HEK293T (cell line): Measurements from ENCODE around the gene PRDM16.

Experiments
- BHLHE40 ChIP-seq: fragments of 450-650 bp; IDR thresholded peaks from 2 replicates; pipeline ENCODE4 v1.6.1; 2016; ENCODE audit warnings: mild to moderate bottlenecking, moderate library complexity, borderline replicate concordance
- CTBP1 ChIP-seq: fragments of 450-650 bp; IDR thresholded peaks from 2 replicates; pipeline ENCODE4 v1.6.1; 2016; ENCODE audit warnings: borderline replicate concordance
- FOXM1 ChIP-seq: fragments of 450-650 bp; IDR thresholded peaks from 2 replicates; pipeline ENCODE4 v1.6.1; 2017; ENCODE audit warnings: mild to moderate bottlenecking, borderline replicate concordance
- HDGF ChIP-seq: fragments of 450-650 bp; IDR thresholded peaks from 2 replicates; pipeline ENCODE4 v1.6.1; 2017; ENCODE audit warnings: antibody characterized with exemption, borderline replicate concordance
- LEF1 ChIP-seq: fragments of 450-650 bp; IDR thresholded peaks from 2 replicates; pipeline ENCODE4 v1.6.1; 2017; ENCODE audit warnings: mild to moderate bottlenecking, borderline replicate concordance
- NFRKB ChIP-seq: fragments of 450-650 bp; IDR thresholded peaks from 2 replicates; pipeline ENCODE4 v1.6.1; 2016; ENCODE audit warnings: mild to moderate bottlenecking, moderate library complexity
- TARDBP ChIP-seq: fragments of 450-650 bp; IDR thresholded peaks from 2 replicates; pipeline ENCODE4 v1.6.1; 2016

DNA sequence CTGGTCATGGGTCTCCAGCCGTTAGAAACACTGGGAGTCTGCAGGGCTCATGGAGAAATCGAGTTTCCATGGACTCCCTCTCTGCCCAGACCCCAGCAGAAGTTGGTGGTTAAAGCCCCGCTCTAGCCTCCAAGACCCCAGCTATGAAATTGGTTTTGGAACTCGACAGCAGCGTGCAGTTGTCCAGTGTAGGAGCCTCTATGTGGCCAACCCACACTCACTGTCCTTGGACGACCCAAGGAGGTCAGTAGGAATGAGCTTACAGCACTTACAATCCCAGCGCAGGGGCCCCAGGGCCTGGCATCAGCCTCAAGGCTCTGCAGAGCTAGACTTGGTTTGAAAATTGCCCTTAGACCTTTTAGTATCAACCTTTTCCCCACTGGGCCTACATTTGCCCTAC lies 3.2 kb upstream of the PRDM16 start:
- TF ChIP-seq CTBP1 (no peak), TARDBP (no peak), FOXM1 (no peak), HDGF (no peak), BHLHE40 (no peak), LEF1 (no peak), NFRKB (no peak)
